Neural cell (in vitro differentiated cells): ENCODE results near the gene EEF1AKMT2. TPM values are rescaled to one million over a fixed set of nuclear protein-coding genes. Genes with fewer than 3 reads are reported as not detected.

Experiments
- H2AFZ ChIP-seq: fragments of 200-600, 300-800 bp; sonication (generic), shearing (Covaris generic); 2 replicates; pipeline ENCODE4 v1.6.0; 2014; ENCODE audit warnings: low read depth, mild to moderate bottlenecking, antibody characterized with exemption, low read length, moderate library complexity
- H3F3A ChIP-seq: fragments of 200-600 bp; shearing (Covaris generic); 2 replicates; pipeline ENCODE4 v1.6.1; 2016; ENCODE audit warnings: mild to moderate bottlenecking, moderate library complexity, mixed read lengths, antibody characterized with exemption, low read length; ENCODE audit not compliant: insufficient read depth, poor library complexity, severe bottlenecking
- H3K27ac ChIP-seq: fragments of 200-600, 300-800 bp; sonication (generic), shearing (Covaris generic); 2 replicates; pipeline ENCODE4 v1.5.1; 2014; ENCODE audit warnings: mild to moderate bottlenecking, low read length, moderate library complexity
- H3K27me3 ChIP-seq: fragments of 300-800, 200-600 bp; sonication (generic), shearing (Covaris generic); 2 replicates; pipeline ENCODE4 v1.6.0; 2014; ENCODE audit warnings: mild to moderate bottlenecking, low read depth, low read length, moderate library complexity; ENCODE audit not compliant: insufficient read depth
- H3K36me3 ChIP-seq: fragments of 300-800, 200-600 bp; sonication (generic), shearing (Covaris generic); 2 replicates; pipeline ENCODE4 v1.5.1; 2014; ENCODE audit warnings: mild to moderate bottlenecking, antibody characterized with exemption, low read length, moderate library complexity; ENCODE audit not compliant: insufficient read depth
- H3K4me2 ChIP-seq: fragments of 300-800, 200-600 bp; sonication (generic), shearing (Covaris generic); 2 replicates; pipeline ENCODE4 v1.6.0; 2014; ENCODE audit warnings: mild to moderate bottlenecking, low read length
- H3K4me3 ChIP-seq: fragments of 300-800, 200-600 bp; sonication (generic), shearing (Covaris generic); 2 replicates; pipeline ENCODE4 v1.5.1; 2014; ENCODE audit warnings: mild to moderate bottlenecking, low read length, moderate library complexity
- H3K79me2 ChIP-seq: fragments of 200-600 bp; shearing (Covaris generic); replicated peaks from 2 replicates; pipeline ENCODE4 v1.6.0; 2014; ENCODE audit warnings: mild to moderate bottlenecking, low read length, moderate library complexity; ENCODE audit not compliant: insufficient read depth
- H3K9ac ChIP-seq: fragments of 300-800, 200-600 bp; sonication (generic), shearing (Covaris generic); 2 replicates; pipeline ENCODE4 v1.6.1; 2016; ENCODE audit warnings: mild to moderate bottlenecking, low read length, mixed read lengths
- H3K9me2 ChIP-seq: fragments of 200-600 bp; shearing (Covaris generic); 2 replicates; pipeline ENCODE4 v1.6.1; 2016; ENCODE audit warnings: mild to moderate bottlenecking, low read length, mixed read lengths; ENCODE audit not compliant: insufficient read depth
- H3K9me3 ChIP-seq: fragments of 200-600, 300-800 bp; sonication (generic), shearing (Covaris generic); 2 replicates; pipeline ENCODE4 v1.6.1; 2016; ENCODE audit warnings: mild to moderate bottlenecking, mixed run types, low read length, moderate library complexity, mixed read lengths
- H4K20me1 ChIP-seq: fragments of 200-600 bp; shearing (Covaris generic); 2 replicates; pipeline ENCODE4 v1.6.1; 2016; ENCODE audit warnings: mild to moderate bottlenecking, mixed run types; ENCODE audit not compliant: insufficient read depth
- CTCF ChIP-seq: fragments of 450-650 bp; IDR thresholded peaks from 2 replicates; pipeline ENCODE4 v1.5.1; 2014; ENCODE audit warnings: antibody characterized with exemption, mild to moderate bottlenecking, moderate library complexity; ENCODE audit not compliant: poor library complexity, severe bottlenecking
- EP300 ChIP-seq: fragments of 450-650 bp; conservative IDR thresholded peaks from 2 replicates; pipeline ENCODE4 v1.6.1; 2014; ENCODE audit warnings: antibody characterized with exemption, mild to moderate bottlenecking, moderate library complexity; ENCODE audit not compliant: poor library complexity, severe bottlenecking
- EZH2 ChIP-seq: fragments of 200-600, 300-800 bp; shearing (Covaris generic), sonication (generic); IDR thresholded peaks from 2 replicates; pipeline ENCODE4 v1.6.1; 2014; ENCODE audit warnings: antibody characterized with exemption, low read length, borderline replicate concordance, mild to moderate bottlenecking; ENCODE audit not compliant: insufficient read depth, poor library complexity, severe bottlenecking
- MXI1 ChIP-seq: fragments of 450-650 bp; conservative IDR thresholded peaks from 2 replicates; pipeline ENCODE4 v1.6.1; 2014; ENCODE audit warnings: antibody characterized with exemption, mild to moderate bottlenecking; ENCODE audit not compliant: poor library complexity, severe bottlenecking
- POLR2AphosphoS5 ChIP-seq: IDR thresholded peaks from 2 replicates; pipeline ENCODE4 v1.6.1; 2012
- RAD21 ChIP-seq: fragments of 450-650 bp; conservative IDR thresholded peaks from 2 replicates; pipeline ENCODE4 v1.6.1; 2014; ENCODE audit warnings: antibody characterized with exemption, mild to moderate bottlenecking, moderate library complexity
- REST ChIP-seq: IDR thresholded peaks from 2 replicates; pipeline ENCODE4 v1.6.1; 2012; ENCODE audit warnings: borderline replicate concordance
- SMC3 ChIP-seq: fragments of 450-650 bp; conservative IDR thresholded peaks from 2 replicates; pipeline ENCODE4 v1.6.1; 2014; ENCODE audit warnings: antibody characterized with exemption, mild to moderate bottlenecking, moderate library complexity; ENCODE audit not compliant: poor library complexity
- TAF1 ChIP-seq: IDR thresholded peaks from 2 replicates; pipeline ENCODE4 v1.6.1; 2012; ENCODE audit warnings: low read depth
- polyA plus RNA-seq: library from polyadenylated mRNA; depleted of rRNA; stranded (reverse); fragments of >200 nt; gene quantifications from 2 replicates; pipeline ENCODE4 v1.2.3, GENCODE V29; 2014

EEF1AKMT2 gene
- polyA plus RNA-seq, 1 donor from 2014 or later = 63.7 TPM

- no peaks in the 10 kb centered on the region for H3K9me3 ChIP-seq
- H3K27me3 ChIP-seq = no peaks in the 10 kb centered on the region
- no peak overlapping the region for H3K27ac ChIP-seq
- H3K4me3 ChIP-seq = no peak overlapping the region
- no peaks in the 10 kb centered on the region for H4K20me1 ChIP-seq
- H3F3A ChIP-seq = no peaks in the 10 kb centered on the region
- no peaks in the 10 kb centered on the region for H3K36me3 ChIP-seq
- no peak overlapping the region for H2AFZ ChIP-seq
- TF ChIP-seq POLR2AphosphoS5 (no peak), REST (no peak), TAF1 (no peak), CTCF (no peak), MXI1 (no peak), RAD21 (no peak), SMC3 (no peak), EP300 (no peak), EZH2 (no peak)
- H3K4me2 ChIP-seq = no peak overlapping the region
- no peaks in the 10 kb centered on the region for H3K9me2 ChIP-seq
- no peaks in the 10 kb centered on the region for H3K79me2 ChIP-seq
- no peak overlapping the region for H3K9ac ChIP-seq
Measured at GRCh38 chr10:124829447-124830115, 37.9 kb upstream of the EEF1AKMT2 start.

GRCh38 chr10:124827474-124827873, 35.8 kb upstream of the EEF1AKMT2 start:
- Histone ChIP-seq H3K4me3 (no peak overlapping the region), H4K20me1 (no peaks in the 10 kb centered on the region), H3K9ac (no peak overlapping the region), H2AFZ (no peak overlapping the region), H3K27ac (no peak overlapping the region), H3F3A (no peaks in the 10 kb centered on the region), H3K36me3 (no peaks in the 10 kb centered on the region), H3K79me2 (no peaks in the 10 kb centered on the region), H3K27me3 (no peaks in the 10 kb centered on the region), H3K9me2 (no peaks in the 10 kb centered on the region), H3K4me2 (no peak overlapping the region), H3K9me3 (no peaks in the 10 kb centered on the region)
- TF ChIP-seq CTCF = peak; percentile 57
- TF ChIP-seq SMC3 = peak; percentile 63
- no peak for TF ChIP-seq REST
- TF ChIP-seq TAF1 = no peak
- no peak for TF ChIP-seq EP300
- no peak for TF ChIP-seq POLR2AphosphoS5
- no peak for TF ChIP-seq EZH2
- TF ChIP-seq RAD21 = peak; percentile 46
- TF ChIP-seq MXI1 = no peak
